Measurements from ENCODE around the gene ACVR1. TPM values are rescaled to one million over a fixed set of nuclear protein-coding genes. Genes with fewer than 3 reads are reported as not detected.

Gene ACVR1
- total and polyA plus RNA-seq, 2 of the 13 experiments (the other 11 are each of a cell fraction or from before 2014, with no cell fraction given): 2.3 to 5.4 TPM

DNA sequence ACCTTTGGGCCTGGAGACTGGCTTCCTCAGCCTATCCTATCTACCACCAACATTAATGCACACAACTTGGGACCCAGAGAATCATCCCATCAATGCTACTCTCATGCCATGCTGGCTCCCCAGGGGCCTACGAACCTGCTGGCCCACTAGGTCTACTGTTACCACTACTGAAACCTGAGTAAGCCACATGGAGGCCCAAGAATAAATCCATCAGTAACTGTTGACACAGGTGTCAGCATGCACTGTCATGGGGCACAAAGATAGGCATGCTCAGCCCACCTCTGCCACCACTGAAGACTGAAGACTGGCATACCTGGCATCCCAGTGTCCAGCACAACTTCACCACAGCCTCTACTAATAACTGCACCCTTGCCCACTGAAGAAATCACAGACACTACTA, 176.3 kb downstream of the ACVR1 start:
- Histone ChIP-seq H3K79me2 (ENCODE audit: insufficient read depth, low read length) (no peaks in the 10 kb centered on the region), H4K20me1 (ENCODE audit: insufficient read depth, low read length) (no peaks in the 10 kb centered on the region), H3K4me3 (replicated peaks in 1 of 3; ENCODE audit: insufficient read depth in 1 of 3, low read depth in 2 of 3, low read length in 3 of 3) (no peak overlapping the region), H3K27ac (ENCODE audit: extremely low read length, insufficient read depth, low read length) (no peak overlapping the region), H3K9ac (ENCODE audit: insufficient read depth, low read depth, low read length) (no peak overlapping the region), H3K9me3 (ENCODE audit: low read length) (no peaks in the 10 kb centered on the region), H2AFZ (ENCODE audit: low read length) (no peak overlapping the region), H3K4me1 (ENCODE audit: insufficient read depth, low read length) (no peaks in the 10 kb centered on the region), H3K4me2 (ENCODE audit: low read depth, low read length) (no peak overlapping the region), H3K27me3 (ENCODE audit: control insufficient read depth in 1 of 2, insufficient read depth in 2 of 2, low read length in 2 of 2) (no peaks in the 10 kb centered on the region), H3K36me3 (replicated peaks in 1 of 2; ENCODE audit: control insufficient read depth in 1 of 2, insufficient read depth in 2 of 2, low read length in 2 of 2) (no peaks in the 10 kb centered on the region)
- ChIA-PET CTCF (ENCODE audit: low intra/inter-chr PET ratio, low total read pairs) (no interaction called here), POLR2A (no interaction called here)
- BruUV-seq (replicated peaks): no TSS peak
- FAIRE-seq (no peak), DNase-seq (ENCODE audit: low spot score) (no peak), ATAC-seq (no peak)
- in situ Hi-C loops (cut with HindIII; ENCODE audit: extremely low pct_ligation_motif_present, low pct_unique_long_range_greater_than_20kb) (no loop called here), intact Hi-C loops (cut with micrococcal nuclease; ENCODE audit: unreplicated experiment) (no loop called here)
- 0% methylated on average over 1 of the region's 1 CpG for WGBS (ENCODE audit: low lambda C conversion rate)
- TF ChIP-seq EZH2 (conservative IDR thresholded peaks at IDR 0.05; ENCODE audit: low read depth, low read length): no peak
- no peak for TF ChIP-seq ZSCAN25 (CRISPR knock-in tag; IDR thresholded peaks at IDR 0.05)
- no peak for TF ChIP-seq ZNF574 (CRISPR knock-in tag; IDR thresholded peaks at IDR 0.05)
- TF ChIP-seq MEIS2 (CRISPR knock-in tag; IDR thresholded peaks at IDR 0.05): no peak

GRCh38 chr2:157699009-157699408, 177.1 kb downstream of the ACVR1 start:
- WGBS (ENCODE audit: low lambda C conversion rate): 0% methylated on average over 3 of the region's 3 CpGs
- Histone ChIP-seq H3K9ac (ENCODE audit: insufficient read depth, low read depth, low read length) (no peak overlapping the region), H3K36me3 (replicated peaks in 1 of 2; ENCODE audit: control insufficient read depth in 1 of 2, insufficient read depth in 2 of 2, low read length in 2 of 2) (no peaks in the 10 kb centered on the region), H3K4me1 (ENCODE audit: insufficient read depth, low read length) (no peaks in the 10 kb centered on the region), H3K27ac (ENCODE audit: extremely low read length, insufficient read depth, low read length) (no peak overlapping the region), H3K4me3 (replicated peaks in 1 of 3; ENCODE audit: insufficient read depth in 1 of 3, low read depth in 2 of 3, low read length in 3 of 3) (no peak overlapping the region), H3K79me2 (ENCODE audit: insufficient read depth, low read length) (no peaks in the 10 kb centered on the region), H3K9me3 (ENCODE audit: low read length) (no peaks in the 10 kb centered on the region), H3K4me2 (ENCODE audit: low read depth, low read length) (no peak overlapping the region), H2AFZ (ENCODE audit: low read length) (no peak overlapping the region), H4K20me1 (ENCODE audit: insufficient read depth, low read length) (no peaks in the 10 kb centered on the region), H3K27me3 (ENCODE audit: control insufficient read depth in 1 of 2, insufficient read depth in 2 of 2, low read length in 2 of 2) (no peaks in the 10 kb centered on the region)
- no TSS peak for BruUV-seq (replicated peaks)
- DNase-seq (ENCODE audit: low spot score) (no peak), FAIRE-seq (no peak), ATAC-seq (no peak)
- ChIA-PET POLR2A (no interaction called here), CTCF (ENCODE audit: low intra/inter-chr PET ratio, low total read pairs) (no interaction called here)
- intact Hi-C loops (cut with micrococcal nuclease; ENCODE audit: unreplicated experiment): no loop called here
- in situ Hi-C loops (cut with HindIII; ENCODE audit: extremely low pct_ligation_motif_present, low pct_unique_long_range_greater_than_20kb): no loop called here
- no peak for TF ChIP-seq NR2F6 (IDR thresholded peaks at IDR 0.05)
- no peak for TF ChIP-seq NR2F6 (CRISPR knock-in tag; IDR thresholded peaks at IDR 0.05)
- TF ChIP-seq TBL1XR1 (IDR thresholded peaks at IDR 0.05; ENCODE audit: borderline replicate concordance, low read length, partially characterized antibody): no peak
- no peak for TF ChIP-seq ZNF619 (CRISPR knock-in tag; IDR thresholded peaks at IDR 0.05)
- TF ChIP-seq TOPORS (CRISPR knock-in tag; IDR thresholded peaks at IDR 0.05): no peak
- no peak for TF ChIP-seq ERF (CRISPR knock-in tag; IDR thresholded peaks at IDR 0.05)
- TF ChIP-seq ARNTL (CRISPR knock-in tag; IDR thresholded peaks at IDR 0.05): no peak
- TF ChIP-seq ZNF775 (CRISPR knock-in tag; IDR thresholded peaks at IDR 0.05; ENCODE audit: borderline replicate concordance): no peak
- no peak for TF ChIP-seq ZMAT3 (CRISPR knock-in tag; conservative IDR thresholded peaks at IDR 0.05)
- TF ChIP-seq CEBPB (IDR thresholded peaks at IDR 0.05; ENCODE audit: borderline replicate concordance, low read depth, low read length): no peak
- TF ChIP-seq ZNF790 (CRISPR knock-in tag; IDR thresholded peaks at IDR 0.05; ENCODE audit: borderline replicate concordance): no peak
- TF ChIP-seq ARID2 (CRISPR knock-in tag; IDR thresholded peaks at IDR 0.05; ENCODE audit: borderline replicate concordance): no peak
- TF ChIP-seq PAF1 (CRISPR knock-in tag; IDR thresholded peaks at IDR 0.05): no peak
- no peak for TF ChIP-seq RXRA (CRISPR knock-in tag; IDR thresholded peaks at IDR 0.05)
- TF ChIP-seq SOX13 (IDR thresholded peaks at IDR 0.05): no peak
- no peak for TF ChIP-seq SOX13 (CRISPR knock-in tag; conservative IDR thresholded peaks at IDR 0.05 in 1 of 2, IDR thresholded peaks at IDR 0.05 in 1 of 2)
- no peak for TF ChIP-seq HOXA5 (CRISPR knock-in tag; IDR thresholded peaks at IDR 0.05)
